Spleen (tissue), 7 donors: ENCODE results near the gene CD34.

ENCODE experiments used
- CTCF ChIP-seq, 11 experiments: fragments of 200-600 bp in 7 of 11; fragments of 450-650 bp in 4 of 11; sonication (generic) in 4 of 11; IDR thresholded peaks in 8 of 11; conservative IDR thresholded peaks in 3 of 11; 1 replicate in 7 of 11; 2 replicates in 4 of 11; pipeline versions ENCODE4 v1.4.0 to v1.8.0; 2016 to 2021; ENCODE audit warnings: antibody characterized with exemption in 11 of 11, inconsistent platforms in 4 of 11, mild to moderate bottlenecking in 1 of 11
- POLR2A ChIP-seq, 3 donors: fragments of 450-650 bp; IDR thresholded peaks; one replicate each; pipeline ENCODE4 v1.5.1; 2017; ENCODE audit warnings: antibody characterized with exemption in 3 of 3, mild to moderate bottlenecking in 1 of 3
- POLR2AphosphoS5 ChIP-seq, 3 donors: sonication (generic); formaldehyde crosslinking; IDR thresholded peaks; one replicate each; pipeline ENCODE4 v1.5.1; 2017; ENCODE audit warnings: antibody characterized with exemption in 3 of 3
- donor health status: DM: no; HTN: no; CAD: no; lungs with moderate emphysema.
- donor health status: DM: no; HTN: no; CAD: no.
- donor health status: DM: no; HTN: no; CAD: no.

- TF ChIP-seq POLR2A (IDR thresholded peaks at IDR 0.05) (no peak), POLR2AphosphoS5 (IDR thresholded peaks at IDR 0.05) (no peak), CTCF (IDR thresholded peaks at IDR 0.05 in 8 of 11, conservative IDR thresholded peaks at IDR 0.05 in 3 of 11) (no peak)
Measured at GRCh38 chr1:207871117-207871649, 39.7 kb downstream of the CD34 start.
